Measurements from ENCODE around the gene RRAD.

The RRAD gene

GRCh38 chr16:66881014-66881417, 44.3 kb downstream of the RRAD start:
- DNase-seq (ENCODE audit: low spot score): no peak

- DNase-seq (ENCODE audit: low spot score): peak; percentile 95
These were observed 44.9 kb downstream of the RRAD start, which contains the start of gene PDP2 for GRCh38 chr16:66880288-66881013. TSS of gene PDP2 (plus strand) at chr16:66880515. CDS start at chr16:66884285, 3,770 bp downstream.

DNA sequence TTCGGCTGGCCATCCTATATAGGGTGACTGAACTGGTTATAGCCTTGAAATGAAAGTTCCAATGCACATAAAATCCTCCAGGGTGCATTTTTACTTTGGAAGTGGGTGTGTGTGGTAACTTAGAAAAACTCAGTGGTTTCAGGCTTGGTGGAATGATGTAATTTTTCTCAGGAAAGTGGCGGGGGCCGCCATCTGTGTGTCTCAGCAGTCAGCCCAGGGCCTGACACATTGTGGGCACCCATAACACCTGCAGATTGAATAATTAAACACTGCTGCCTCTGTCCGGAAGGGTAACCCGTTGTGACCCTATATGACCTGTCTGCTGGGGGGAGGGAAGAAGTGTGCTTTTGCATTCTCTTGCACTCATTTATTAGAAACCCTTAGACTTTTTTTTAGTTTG, 47.3 kb downstream of the RRAD start:
- DNase-seq (ENCODE audit: low spot score): no peak

GRCh38 chr16:66874079-66874775, 51.1 kb downstream of the RRAD start:
- DNase-seq (ENCODE audit: low spot score): no peak

DNA sequence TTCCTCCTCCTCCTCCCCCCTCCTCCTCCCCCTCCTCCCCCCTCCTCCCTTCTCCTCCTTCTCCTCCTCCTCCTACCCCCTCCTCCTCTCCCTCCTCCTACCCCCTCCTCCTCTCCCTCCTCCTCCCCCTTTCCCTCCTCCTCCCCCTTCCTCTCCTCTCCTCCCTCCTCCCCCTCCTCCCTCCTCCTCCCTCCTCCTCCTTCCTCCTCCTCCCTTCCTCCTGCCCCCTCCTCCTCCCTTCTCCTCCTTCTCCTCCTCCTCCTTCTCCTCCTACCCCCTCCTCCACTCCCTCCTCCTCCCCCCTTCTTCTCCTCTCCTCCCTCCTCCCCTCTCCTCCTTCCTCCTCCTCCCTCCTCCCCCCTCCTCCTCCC, 51.7 kb downstream of the RRAD start:
- DNase-seq (ENCODE audit: low spot score): no peak

GRCh38 chr16:66872943-66873684, 52.2 kb downstream of the RRAD start:
- peak; percentile 81 for DNase-seq (ENCODE audit: low spot score)

GRCh38 chr16:66872559-66872942, 52.8 kb downstream of the RRAD start:
- no peak for DNase-seq (ENCODE audit: low spot score)

- no peak for DNase-seq (ENCODE audit: low spot score)
These were observed 53.5 kb downstream of the RRAD start for GRCh38 chr16:66871840-66872239.
